Prostate gland (tissue), 2 donors: ENCODE data around the gene SMC5. TPM values are rescaled to one million over a fixed set of nuclear protein-coding genes. Genes with fewer than 3 reads are reported as not detected.
"Not testable (repeated sequence)": the region's sequence is repeated elsewhere in the genome, so short reads cannot be mapped to it uniquely, and the experiment has no call there.

Source experiments
- DNase-seq: peaks from one replicate; pipeline ENCODE4 v3.0.0-alpha.2; 2019; ENCODE audit warnings: low spot score
- H3K27ac ChIP-seq, 2 donors: fragments of 200-600 bp; sonication (generic); 2 replicates each; pipeline ENCODE4 v1.5.1; 2017 to 2019
- H3K27me3 ChIP-seq: fragments of 200-600 bp; sonication (generic); replicated peaks from 2 replicates; pipeline ENCODE4 v1.5.1; 2019; ENCODE audit not compliant: insufficient read depth
- H3K36me3 ChIP-seq, 2 donors: fragments of 200-600 bp; sonication (generic); 1 replicate in 1 of 2; 2 replicates in 1 of 2; pipeline versions ENCODE4 v1.5.1 to v1.8.1; 2017 to 2019
- H3K4me1 ChIP-seq: fragments of 200-600 bp; sonication (generic); replicated peaks from 2 replicates; pipeline ENCODE4 v1.5.1; 2019
- H3K4me3 ChIP-seq, 2 donors: fragments of 200-600 bp; sonication (generic); 2 replicates each; pipeline ENCODE4 v1.5.1; 2017 to 2019
- H3K9me3 ChIP-seq: fragments of 200-600 bp; sonication (generic); 2 replicates; pipeline ENCODE4 v1.5.1; 2017
- CTCF ChIP-seq, 4 experiments: fragments of 200-600 bp in 2 of 4; fragments of 450-650 bp in 2 of 4; sonication (generic) in 2 of 4; IDR thresholded peaks; 1 replicate in 3 of 4; 2 replicates in 1 of 4; pipeline ENCODE4 v1.5.1; 2016 to 2019; ENCODE audit warnings: antibody characterized with exemption in 4 of 4, mild to moderate bottlenecking in 2 of 4, moderate library complexity in 2 of 4
- POLR2A ChIP-seq: fragments of 450-650 bp; IDR thresholded peaks from one replicate; pipeline ENCODE4 v1.6.1; 2016; ENCODE audit warnings: antibody characterized with exemption, mild to moderate bottlenecking
- POLR2AphosphoS5 ChIP-seq: sonication (generic); formaldehyde crosslinking; IDR thresholded peaks from one replicate; pipeline ENCODE4 v1.6.1; 2017; ENCODE audit warnings: antibody characterized with exemption
- WGBS: methylation state at CpG from one replicate; pipeline ENCODE4 v1.1.5; 2018; 5-methylcytosine and 5-hydroxymethylcytosine counted together
- intact Hi-C: fragments of 100-400 bp; cut with DNase I; formaldehyde crosslinking; loops from one replicate; pipeline ENCODE4 v1.14.2; 2022
- total RNA-seq, 2 donors: library from RNA; depleted of rRNA; stranded (reverse); fragments of >200 nt; gene quantifications; one replicate each; pipeline ENCODE4 v1.1.0, GENCODE V29; 2016

The SMC5 gene
- total RNA-seq, 2 donors from 2014 or later, result 28.7 to 29.7 TPM

GRCh38 chr9:70398145-70398556, 139.4 kb downstream of the SMC5 start:
- intact Hi-C loops, result no loop called here
- no peak for DNase-seq
- no peak for TF ChIP-seq CTCF (IDR thresholded peaks at IDR 0.05)
- TF ChIP-seq POLR2AphosphoS5, result peak; percentile 42
- no peak overlapping the region for H3K4me3 ChIP-seq
- peaks cover 13% of the 10 kb centered on the region for H3K4me1 ChIP-seq
- H3K27ac ChIP-seq, result peak overlapping the region in 1 of 2 donors; percentile 41
- no peaks in the 10 kb centered on the region for H3K9me3 ChIP-seq
- no peaks in the 10 kb centered on the region for H3K36me3 ChIP-seq
- H3K27me3 ChIP-seq, result no peaks in the 10 kb centered on the region
- WGBS, result 24% methylated on average over 4 of the region's 4 CpGs

- H3K4me3 ChIP-seq, result no peak overlapping the region
- H3K27ac ChIP-seq, result no peak overlapping the region
- H3K27me3 ChIP-seq, result no peaks in the 10 kb centered on the region
These were observed 140.4 kb downstream of the SMC5 start for GRCh38 chr9:70399141-70399540.

GRCh38 chr9:70400107-70400892, 141.5 kb downstream of the SMC5 start:
- TF ChIP-seq POLR2AphosphoS5, result no peak
- no peak for TF ChIP-seq CTCF (IDR thresholded peaks at IDR 0.05)
- no peak for TF ChIP-seq POLR2A
- 90% methylated on average over 5 of the region's 5 CpGs for WGBS
- Histone ChIP-seq H3K9me3 (no peaks in the 10 kb centered on the region), H3K4me3 (no peak overlapping the region), H3K36me3 (no peaks in the 10 kb centered on the region), H3K27me3 (no peaks in the 10 kb centered on the region), H3K4me1 (peaks cover 18% of the 10 kb centered on the region), H3K27ac (no peak overlapping the region)
- intact Hi-C loops, result no loop called here
- DNase-seq, result no peak

More at GRCh38 chr9:70399141-70399540, 140.4 kb downstream of the SMC5 start:
- Histone ChIP-seq H3K4me1 (peaks cover 20% of the 10 kb centered on the region), H3K36me3 (no peaks in the 10 kb centered on the region), H3K9me3 (no peaks in the 10 kb centered on the region)
- intact Hi-C loops, result no loop called here
- no peak for TF ChIP-seq POLR2AphosphoS5
- DNase-seq, result no peak

GRCh38 chr9:70401241-70401640, 142.5 kb downstream of the SMC5 start:
- H3K4me1 ChIP-seq, result peaks cover 19% of the 10 kb centered on the region
- intact Hi-C loops, DNase-seq, H3K27me3 ChIP-seq, H3K9me3 ChIP-seq, H3K27ac ChIP-seq, H3K36me3 ChIP-seq, H3K4me3 ChIP-seq: not testable (repeated sequence)
- WGBS, result 95% methylated on average over 6 of the region's 6 CpGs

- Histone ChIP-seq H3K27ac (peak overlapping the region in 1 of 2 donors; percentile 22), H3K9me3 (no peaks in the 10 kb centered on the region), H3K4me3 (no peak overlapping the region), H3K27me3 (no peaks in the 10 kb centered on the region), H3K4me1 (peaks cover 22% of the 10 kb centered on the region), H3K36me3 (no peaks in the 10 kb centered on the region)
- WGBS, result 29% methylated on average over 1 of the region's 1 CpG
- intact Hi-C loops, result no loop called here
- DNase-seq, result no peak
- TF ChIP-seq POLR2A (no peak), CTCF (IDR thresholded peaks at IDR 0.05) (no peak), POLR2AphosphoS5 (no peak)
These were observed 143.4 kb downstream of the SMC5 start for GRCh38 chr9:70402213-70402612.

- H3K36me3 ChIP-seq, result no peaks in the 10 kb centered on the region
- DNase-seq, result no peak
- WGBS, result 81% methylated on average over 2 of the region's 2 CpGs
- no peak for TF ChIP-seq CTCF (IDR thresholded peaks at IDR 0.05)
- H3K27me3 ChIP-seq, result no peaks in the 10 kb centered on the region
- H3K4me1 ChIP-seq, result peaks cover 18% of the 10 kb centered on the region
- H3K4me3 ChIP-seq, result no peak overlapping the region
- H3K9me3 ChIP-seq, result no peaks in the 10 kb centered on the region
- H3K27ac ChIP-seq, result peak overlapping the region in 1 of 2 donors; percentile 11
- intact Hi-C loops, result no loop called here
These were observed 144.4 kb downstream of the SMC5 start for GRCh38 chr9:70403166-70403565.
